B cell (primary cell): ENCODE data around the gene STK4. TPM values are rescaled to one million over a fixed set of nuclear protein-coding genes. Genes with fewer than 3 reads are reported as not detected.

Experiments used
- ATAC-seq: fragments of 200-7000 bp; cut with Tn5 transposase; one replicate; pipeline ENCODE4 v1.10.0; 2021; ENCODE audit warnings: low read depth, mild to moderate bottlenecking, moderate number of reproducible peaks, moderate library complexity
- CTCF ChIA-PET: fragments of 350-600 bp; sonication (Branson Sonifier 250); formaldehyde crosslinking; loops from one replicate; lab custom pipeline; 2021; ENCODE audit warnings: antibody characterized with exemption, inconsistent platforms; lab: Charles Lee
- POLR2A ChIA-PET: fragments of 350-600 bp; sonication (Branson Sonifier 250); formaldehyde crosslinking; loops from one replicate; lab custom pipeline; 2021; ENCODE audit warnings: antibody characterized with exemption; lab: Charles Lee
- DNase-seq: peaks from one replicate; pipeline ENCODE4 v3.0.0; 2013
- H2AFZ ChIP-seq: 2 replicates; pipeline ENCODE4 v1.6.1; 2012; ENCODE audit warnings: mild to moderate bottlenecking, low read depth, low read length; ENCODE audit not compliant: insufficient read depth, poor library complexity, severe bottlenecking
- H3K27ac ChIP-seq, 2 donors: 1 replicate in 1 of 2; 2 replicates in 1 of 2; pipeline ENCODE4 v1.5.1; 2012 to 2013; ENCODE audit warnings: low read length in 2 of 2, mild to moderate bottlenecking in 2 of 2, moderate library complexity in 1 of 2
- H3K27me3 ChIP-seq, 4 experiments: fragments of 200-600 bp in 1 of 4; sonication (generic) in 1 of 4; replicated peaks in 1 of 4; 1 replicate in 2 of 4; 2 replicates in 2 of 4; pipeline versions ENCODE4 v1.6.1 to v1.7.0; 2013 to 2016; ENCODE audit warnings: low read length in 3 of 4, mild to moderate bottlenecking in 2 of 4, mixed read lengths in 1 of 4, moderate library complexity in 1 of 4; ENCODE audit not compliant: insufficient read depth in 4 of 4, control insufficient read depth in 3 of 4; ENCODE audit errors: control extremely low read depth in 1 of 4
- H3K36me3 ChIP-seq, 2 experiments: replicated peaks in 1 of 2; 1 replicate in 1 of 2; 2 replicates in 1 of 2; pipeline versions ENCODE4 v1.6.1 to v1.7.1; 2013; ENCODE audit warnings: low read length in 1 of 2; ENCODE audit not compliant: insufficient read depth in 2 of 2, control insufficient read depth in 1 of 2; ENCODE audit errors: control extremely low read depth in 1 of 2, extremely low read depth in 1 of 2
- H3K4me1 ChIP-seq, 2 donors: fragments of 200-600 bp in 1 of 2; sonication (generic) in 1 of 2; 1 replicate in 1 of 2; 2 replicates in 1 of 2; pipeline versions ENCODE4 v1.5.1 to v1.6.1; 2013 to 2017; ENCODE audit warnings: low read length in 2 of 2; ENCODE audit not compliant: control insufficient read depth in 2 of 2, insufficient read depth in 2 of 2
- H3K4me2 ChIP-seq: replicated peaks from 2 replicates; pipeline ENCODE3; 2012; ENCODE audit warnings: mild to moderate bottlenecking, low read depth, low read length; ENCODE audit not compliant: poor library complexity, severe bottlenecking
- H3K4me3 ChIP-seq, 5 experiments: fragments of 200-600 bp in 1 of 5; sonication (generic) in 1 of 5; 1 replicate in 3 of 5; 2 replicates in 2 of 5; pipeline versions ENCODE4 v1.5.1 to v1.7.0; 2011 to 2016; ENCODE audit warnings: low read length in 4 of 5, mild to moderate bottlenecking in 4 of 5, low read depth in 2 of 5, control low read depth in 1 of 5, moderate library complexity in 1 of 5; ENCODE audit not compliant: insufficient read depth in 1 of 5; ENCODE audit errors: control extremely low read depth in 1 of 5, extremely low read depth in 1 of 5
- H3K79me2 ChIP-seq: fragments of 200-600 bp; sonication (generic); one replicate; pipeline ENCODE4 v1.6.0; 2016; ENCODE audit warnings: low read length; ENCODE audit not compliant: control insufficient read depth, insufficient read depth
- H3K9ac ChIP-seq: fragments of 200-600 bp; sonication (generic); 2 replicates; pipeline ENCODE4 v1.6.1; 2017; ENCODE audit warnings: mild to moderate bottlenecking, low read length, moderate library complexity
- H3K9me3 ChIP-seq, 3 donors: one replicate each; pipeline versions ENCODE4 v1.6.1 to v1.7.1; 2013; ENCODE audit warnings: low read length in 2 of 3; ENCODE audit not compliant: control insufficient read depth in 2 of 3, insufficient read depth in 1 of 3; ENCODE audit errors: control extremely low read depth in 1 of 3
- H4K20me1 ChIP-seq: 2 replicates; pipeline ENCODE4 v1.6.0; 2012; ENCODE audit warnings: mild to moderate bottlenecking, low read length; ENCODE audit not compliant: insufficient read depth, control insufficient read depth, poor library complexity, severe bottlenecking
- H3K27ac Mint-ChIP-seq: one replicate; pipeline ENCODE4 v1.8.0; 2021; ENCODE audit warnings: mixed read lengths
- H3K27me3 Mint-ChIP-seq: one replicate; pipeline ENCODE4 v1.8.0; 2021; ENCODE audit warnings: mixed read lengths
- H3K4me1 Mint-ChIP-seq: one replicate; pipeline ENCODE4 v1.8.0; 2021; ENCODE audit warnings: mixed read lengths
- H3K4me3 Mint-ChIP-seq: one replicate; pipeline ENCODE4 v1.8.0; 2021; ENCODE audit warnings: mixed read lengths
- H3K9me3 Mint-ChIP-seq: one replicate; pipeline ENCODE4 v1.8.0; 2022; ENCODE audit warnings: mixed read lengths; ENCODE audit not compliant: insufficient read depth
- CTCF ChIP-seq: fragments of 200-600 bp; IDR thresholded peaks from one replicate; pipeline ENCODE4 v1.8.0; 2022; ENCODE audit warnings: antibody characterized with exemption, mild to moderate bottlenecking
- EZH2 ChIP-seq: IDR thresholded peaks from 2 replicates; pipeline ENCODE4 v1.6.1; 2012; ENCODE audit warnings: borderline replicate concordance, low read depth, mild to moderate bottlenecking, moderate library complexity, low read length; ENCODE audit not compliant: insufficient read depth, poor library complexity, severe bottlenecking
- WGBS: methylation state at CpG from one replicate; pipeline ENCODE4 v1.1.5; 2013; ENCODE audit warnings: missing lambda C conversion rate; ENCODE audit not compliant: insufficient coverage; 5-methylcytosine and 5-hydroxymethylcytosine counted together
- intact Hi-C: fragments of 100-400 bp; cut with micrococcal nuclease; formaldehyde crosslinking; loops from one replicate; pipeline ENCODE4 v1.10.0; 2022
- polyA plus RNA-seq: library from polyadenylated mRNA; depleted of rRNA; stranded (reverse); fragments of >200 nt; gene quantifications from 2 replicates; pipeline ENCODE4 v1.2.3, GENCODE V29; 2012
- total RNA-seq, 2 donors: library from RNA; stranded (reverse); fragments of 120-200 nt in 1 of 2; gene quantifications; 1 replicate in 1 of 2; 2 replicates in 1 of 2; pipeline versions ENCODE4 v1.2.3 to v1.2.4, GENCODE V29; 2013 to 2022

Gene STK4
- total and polyA plus RNA-seq, 2 donors (not counting 1 experiment from before 2014, with no cell fraction given): 38.9 to 324 TPM

DNA sequence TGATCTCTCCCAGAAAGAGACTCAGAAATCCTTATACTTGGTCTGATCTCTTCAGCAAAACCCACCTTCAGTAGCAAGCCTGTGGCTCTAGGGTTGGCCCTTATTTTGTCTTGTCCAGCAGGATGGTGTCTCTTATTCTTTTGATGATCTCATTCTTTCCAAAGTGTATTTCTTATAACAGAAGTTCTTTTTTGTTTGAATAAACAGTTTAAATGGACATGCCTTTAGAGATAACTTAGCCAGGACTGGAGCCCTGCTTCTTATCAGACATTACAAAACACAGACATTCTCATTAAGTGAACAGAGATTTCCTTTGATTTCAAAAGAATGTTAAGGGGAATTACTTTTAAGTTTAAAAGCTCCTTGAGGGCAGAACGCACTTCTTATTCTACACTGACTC lies 102.9 kb downstream of the STK4 start:
- TF ChIP-seq CTCF (no peak), EZH2 (no peak)
- Histone ChIP-seq H3K4me1 (peaks cover 0 to 6% of the 10 kb centered on the region in 2 donors), H3K9me3 (no peaks in the 10 kb centered on the region), H3K79me2 (peaks cover 81% of the 10 kb centered on the region), H4K20me1 (peaks cover 70% of the 10 kb centered on the region), H3K27ac (no peak overlapping the region), H2AFZ (no peak overlapping the region), H3K27me3 (no peaks in the 10 kb centered on the region), H3K36me3 (peaks cover 21 to 63% of the 10 kb centered on the region in 2 experiments), H3K4me2 (no peak overlapping the region), H3K9ac (no peak overlapping the region), H3K4me3 (no peak overlapping the region)
- ChIA-PET POLR2A (no interaction called here), CTCF (interaction anchor here (1.1 kb wide), 1 partner anchor 27 kb away, joined by 3 read pairs; no protein-coding TSS in a partner anchor)
- no peak for ATAC-seq
- intact Hi-C loops: no loop called here
- no peak overlapping the region for H3K4me3 Mint-ChIP-seq
- peaks cover 44% of the 10 kb centered on the region for H3K4me1 Mint-ChIP-seq
- H3K27me3 Mint-ChIP-seq: no peaks in the 10 kb centered on the region
- no peak overlapping the region for H3K27ac Mint-ChIP-seq
- no peak for DNase-seq
- no peaks in the 10 kb centered on the region for H3K9me3 Mint-ChIP-seq
- WGBS: no CpG with 5 or more reads among the region's 1 CpG

GRCh38 chr20:45070932-45071632 lies 104.8 kb downstream of the STK4 start:
- Histone ChIP-seq H3K79me2 (peaks cover 67% of the 10 kb centered on the region), H3K9me3 (no peaks in the 10 kb centered on the region), H3K4me2 (no peak overlapping the region), H4K20me1 (peaks cover 62% of the 10 kb centered on the region), H3K27me3 (no peaks in the 10 kb centered on the region), H3K36me3 (peaks cover 29 to 82% of the 10 kb centered on the region in 2 experiments), H3K27ac (peak overlapping the region in 1 of 2 donors; percentile 34), H3K9ac (no peak overlapping the region), H3K4me1 (no peaks in the 10 kb centered on the region), H3K4me3 (no peak overlapping the region), H2AFZ (no peak overlapping the region)
- DNase-seq (no peak), ATAC-seq (no peak)
- Mint-ChIP-seq H3K4me3 (no peak overlapping the region), H3K27me3 (no peaks in the 10 kb centered on the region), H3K27ac (no peak overlapping the region), H3K9me3 (no peaks in the 10 kb centered on the region), H3K4me1 (peaks cover 31% of the 10 kb centered on the region)
- intact Hi-C loops: no loop called here
- ChIA-PET POLR2A (interaction anchor here (0.6 to 0.7 kb wide), 2 partner anchors 228 to 755 kb away, joined by 3 to 4 read pairs; no protein-coding TSS in a partner anchor), CTCF (interaction anchor here (0.9 to 2.9 kb wide), 6 partner anchors 18 to 60 kb away, joined by 3 to 11 read pairs (median 6); no protein-coding TSS in a partner anchor)
- no peak for TF ChIP-seq CTCF
- TF ChIP-seq EZH2: no peak
- 99% methylated on average over 6 of the region's 6 CpGs for WGBS
